GM21786 (cell line): ENCODE measurements around the gene GFRAL.
A peak's percentile ranks its signal among the peaks of the same experiment; 100 is the strongest.

Source experiments
- ATAC-seq: cut with Tn5 transposase; IDR thresholded peaks from one replicate; pipeline ENCODE4 v1.9.1; 2021; ENCODE audit not compliant: unreplicated experiment

Gene GFRAL

DNA sequence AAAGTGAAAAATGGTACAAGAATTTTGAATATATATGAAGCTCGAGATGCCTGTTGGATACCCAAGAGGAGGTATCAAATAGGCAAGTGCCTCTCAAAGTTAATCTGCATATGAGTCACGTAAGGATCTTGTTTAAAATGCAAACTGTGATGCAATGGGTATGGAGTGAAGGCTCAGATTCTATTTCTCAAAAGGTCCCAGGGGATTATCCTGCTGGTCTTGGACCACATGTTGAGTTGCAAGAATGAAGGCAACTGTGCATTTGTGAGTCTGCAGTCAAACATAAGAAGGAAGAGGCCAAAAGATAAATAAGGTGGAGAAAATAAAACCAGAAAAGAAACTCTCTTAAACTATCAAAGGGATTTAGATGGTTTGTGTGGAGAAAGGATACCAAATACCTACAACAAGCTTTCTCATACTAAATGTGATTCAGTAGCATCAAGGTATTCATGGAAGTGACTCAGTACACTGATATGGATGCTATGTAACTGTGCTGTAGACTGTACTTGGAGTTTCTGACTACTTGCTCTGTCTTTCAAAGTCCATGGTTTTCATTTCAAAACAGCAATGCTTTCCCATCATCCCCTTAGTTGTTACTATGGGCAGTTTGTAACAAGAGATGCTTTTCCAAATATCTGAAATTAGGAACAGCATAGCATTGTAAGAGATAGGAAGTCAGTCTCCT lies 106.3 kb downstream of the GFRAL start:
- ATAC-seq = no peak

DNA sequence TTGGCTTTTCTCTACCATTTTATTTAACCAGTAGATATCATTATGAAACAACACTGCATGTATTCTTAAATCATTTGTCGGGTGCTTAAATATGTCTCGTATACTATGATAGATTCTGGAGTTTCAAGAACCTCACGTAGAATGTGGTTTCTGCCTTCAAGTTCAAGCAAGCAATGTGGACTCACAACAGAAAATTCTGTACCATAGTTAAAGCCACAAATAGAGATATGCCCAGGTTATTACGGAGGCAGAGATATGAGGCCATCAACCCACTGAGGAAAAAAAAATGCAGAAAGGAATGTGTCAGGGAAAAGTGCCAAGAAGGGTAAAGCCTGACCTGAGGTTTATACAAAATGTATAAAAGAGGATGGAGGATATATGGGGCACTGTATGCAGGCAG lies 109.9 kb downstream of the GFRAL start:
- ATAC-seq = no peak

DNA sequence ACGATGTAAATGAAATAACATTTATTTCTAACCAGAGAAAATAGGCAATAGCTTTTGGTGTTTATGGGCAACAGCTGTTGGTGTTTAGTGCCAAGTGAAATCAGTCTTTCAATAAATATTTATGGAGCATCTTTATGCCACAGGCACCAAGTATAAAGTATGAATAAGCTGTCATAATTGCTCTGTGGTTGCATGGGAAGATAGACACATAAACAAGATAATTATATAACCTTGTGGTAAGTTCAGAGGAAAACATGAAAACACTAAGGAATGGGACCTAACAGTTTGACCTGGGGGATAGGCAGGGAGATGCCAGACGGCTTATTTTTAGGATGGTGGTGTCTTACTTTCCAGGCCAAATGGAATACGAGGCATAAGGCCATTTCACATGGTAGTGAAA lies 110.9 kb downstream of the GFRAL start:
- no peak for ATAC-seq

DNA sequence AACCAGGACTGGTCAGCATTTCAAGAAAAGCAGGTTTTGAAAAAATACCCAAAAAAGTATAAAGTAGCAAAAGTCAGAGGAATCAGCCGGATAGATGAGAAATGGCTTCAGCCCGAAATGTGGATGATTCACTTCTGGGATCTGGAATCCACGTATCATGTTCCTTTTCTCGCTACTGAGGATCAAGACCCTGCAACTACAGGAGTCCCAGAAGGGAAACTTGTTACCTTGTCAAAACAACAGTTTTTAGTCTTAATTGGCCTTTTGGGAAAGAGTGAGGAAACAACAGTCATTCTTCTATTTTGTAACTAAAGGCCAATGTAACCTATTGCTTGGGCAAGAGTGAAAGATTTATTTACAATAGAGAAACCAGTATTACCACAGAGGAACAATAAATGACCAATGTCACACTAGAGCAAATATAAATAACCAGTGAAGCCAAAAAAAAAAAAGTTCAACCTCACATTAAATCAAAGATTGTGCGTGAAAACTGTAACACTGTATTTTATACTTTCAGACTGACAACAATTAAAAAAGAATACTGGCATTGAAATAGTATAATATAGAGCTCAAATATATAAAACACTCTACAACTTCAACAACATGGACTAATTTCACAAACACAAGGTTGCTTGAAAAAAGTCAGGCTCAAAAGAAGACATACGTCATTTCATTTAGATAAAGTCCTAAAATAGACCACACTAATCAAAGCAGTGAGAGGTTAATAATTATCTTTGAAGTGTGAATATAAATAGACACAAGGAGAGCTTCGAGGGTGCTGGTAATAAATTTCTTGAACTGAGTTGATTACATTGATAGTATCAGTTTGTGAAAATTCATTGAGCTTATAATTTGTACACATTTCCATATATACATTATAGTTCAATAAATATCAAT lies 116.2 kb downstream of the GFRAL start:
- no peak for ATAC-seq

DNA sequence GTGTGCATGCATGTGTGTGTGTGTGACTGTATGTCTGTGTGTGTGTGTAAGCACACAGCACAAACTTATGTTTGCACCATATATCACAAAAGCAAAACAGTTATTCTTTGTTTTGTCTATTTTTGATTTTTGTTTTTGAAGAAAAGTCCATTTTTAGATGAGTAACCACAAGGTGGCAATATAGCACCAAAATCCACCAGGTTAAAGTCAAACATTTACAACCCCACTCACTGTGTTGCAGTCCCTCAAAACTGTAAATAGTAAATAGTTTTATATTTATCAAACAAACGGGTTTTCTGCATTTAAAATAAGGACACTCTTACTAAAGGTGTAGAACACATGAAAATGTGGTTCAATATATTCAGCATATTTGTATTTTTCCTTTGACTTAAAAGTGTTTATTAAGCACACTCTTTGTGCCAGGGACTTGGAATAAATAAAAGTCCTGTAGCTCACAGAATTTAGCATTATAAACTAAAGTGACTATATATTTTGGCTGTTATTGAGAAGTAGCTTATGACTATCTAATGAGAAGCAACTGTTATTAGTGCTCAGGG lies 118.5 kb downstream of the GFRAL start:
- ATAC-seq = peak; percentile 52

DNA sequence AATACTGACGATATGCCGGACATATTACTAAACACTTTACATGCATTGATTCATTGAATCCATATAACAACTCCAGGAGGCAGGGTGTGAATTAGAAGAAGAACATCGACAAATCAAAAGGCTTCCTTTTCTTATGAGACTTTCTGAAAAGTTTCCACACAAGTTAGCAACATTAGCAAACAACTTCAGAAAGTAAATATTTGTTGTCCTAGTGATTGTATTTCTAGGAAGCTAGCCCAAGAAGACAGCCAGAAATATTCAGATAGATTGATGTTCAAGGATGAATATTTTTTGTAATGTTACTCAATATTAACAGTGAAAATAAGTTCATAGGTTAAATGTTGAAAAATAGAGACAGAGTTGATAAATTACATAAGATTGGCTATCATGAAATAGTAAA lies 120.6 kb downstream of the GFRAL start:
- no peak for ATAC-seq

DNA sequence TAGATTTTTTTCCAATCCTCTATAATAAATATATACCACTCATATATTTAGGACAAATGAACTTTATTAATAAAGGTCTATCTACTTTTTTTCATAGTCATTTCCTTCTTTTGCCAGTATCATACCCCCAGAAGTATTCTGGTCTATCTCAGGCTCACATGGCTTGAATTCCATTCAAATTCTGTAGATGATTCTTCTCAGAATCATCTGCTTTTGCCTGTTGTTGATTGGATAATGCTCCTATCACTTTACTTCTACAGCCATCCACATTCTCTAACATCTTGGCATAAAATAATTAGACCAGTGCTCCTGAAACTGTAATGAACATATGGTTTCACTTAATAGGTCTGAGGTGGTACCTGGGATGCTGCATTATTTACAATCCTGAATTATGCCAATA lies 121.2 kb downstream of the GFRAL start:
- no peak for ATAC-seq

DNA sequence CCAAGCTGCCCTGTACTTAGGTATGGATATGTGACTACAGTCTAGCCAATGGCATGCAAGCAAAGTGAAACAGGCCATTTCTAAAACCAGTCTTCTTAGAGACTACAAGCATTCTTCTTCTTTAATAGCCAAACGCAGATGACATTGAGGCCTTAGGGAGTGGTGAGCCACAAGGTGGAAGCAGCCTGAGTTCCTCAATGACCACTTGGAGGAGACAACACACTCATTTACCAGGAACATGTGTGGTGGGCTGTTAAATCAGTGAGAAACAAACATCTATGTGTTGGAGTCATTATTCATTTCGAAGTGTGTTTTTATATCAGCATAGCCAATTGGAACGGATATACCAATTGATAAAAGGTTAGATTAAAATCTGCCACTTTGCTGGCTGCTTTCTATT lies 122.0 kb downstream of the GFRAL start:
- no peak for ATAC-seq

DNA sequence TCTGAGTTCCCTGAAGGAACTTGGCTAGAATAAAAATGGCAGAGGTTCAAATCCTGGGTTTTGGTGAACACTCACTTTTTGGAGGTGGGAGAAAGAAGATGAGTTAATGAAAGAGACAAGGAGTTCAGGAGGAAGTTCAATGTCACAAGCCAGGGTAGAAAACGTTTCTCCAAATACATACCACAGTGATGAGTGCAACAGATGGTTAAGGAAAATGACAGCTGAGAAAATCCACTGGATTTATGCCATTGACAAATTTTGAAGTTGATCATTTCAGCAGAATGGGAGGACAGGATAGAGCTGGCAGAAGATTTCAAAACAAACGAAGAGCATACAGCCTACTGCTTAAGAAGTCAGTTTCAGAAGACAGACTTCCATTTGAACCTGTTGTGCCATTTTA lies 122.7 kb downstream of the GFRAL start:
- no peak for ATAC-seq
